EL (cell line): ENCODE measurements around the gene UBE2Z.
A peak's percentile ranks its signal among the peaks of the same experiment; 100 is the strongest.
"Not testable (repeated sequence)": the region's sequence is repeated elsewhere in the genome, so short reads cannot be mapped to it uniquely, and the experiment has no call there.

Source experiments
- DNase-seq: peaks from one replicate; pipeline ENCODE4 v3.0.0-alpha.2; 2016

UBE2Z gene

GRCh38 chr17:48908047-48908843 lies at the start of gene UBE2Z:
UBE2Z (plus strand) TSS chr17:48908407; CDS start chr17:48908504, 97 bp downstream.
- peak; percentile 95 for DNase-seq

DNA sequence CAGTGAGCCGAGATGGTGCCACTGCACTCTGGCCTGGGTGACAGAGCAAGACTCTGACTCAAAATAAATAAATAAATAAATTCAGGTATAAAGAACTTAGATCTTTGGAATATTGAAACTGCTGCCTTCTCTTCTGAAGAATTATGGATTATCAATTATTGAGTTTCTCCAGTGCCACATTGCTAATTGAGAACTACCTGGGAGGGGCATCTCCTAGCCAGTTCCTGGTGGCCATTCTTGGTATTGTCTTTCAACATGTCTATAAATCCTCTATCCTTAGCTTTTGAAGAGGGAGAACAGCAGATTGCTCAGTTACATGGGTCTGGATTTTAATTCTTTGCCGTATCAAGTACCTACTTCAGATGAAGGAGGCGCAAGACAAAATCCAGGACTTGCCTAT lies 48.2 kb upstream of the UBE2Z start:
- DNase-seq, result no peak

DNA sequence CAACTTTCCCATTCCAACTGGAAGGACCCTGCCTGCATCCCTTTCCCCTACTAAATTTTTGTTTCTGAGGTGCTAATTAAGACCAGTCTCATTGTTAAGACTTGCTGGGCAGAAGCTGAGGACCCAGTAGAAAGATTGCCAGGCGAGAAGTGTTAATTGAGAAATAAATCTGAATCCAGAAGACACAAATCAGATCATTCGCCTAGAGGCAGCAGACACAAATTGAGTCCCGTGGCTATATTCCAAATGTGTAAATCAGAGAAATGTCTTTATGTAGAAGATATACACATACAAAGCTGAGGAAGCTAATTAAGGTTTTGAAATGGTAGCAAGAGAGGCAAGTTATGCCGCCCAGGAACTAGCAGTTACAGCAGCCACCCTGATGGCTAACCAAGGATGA lies 47.8 kb upstream of the UBE2Z start:
- no peak for DNase-seq

GRCh38 chr17:48868916-48869500 lies 39.2 kb upstream of the UBE2Z start:
- DNase-seq, result no peak

DNA sequence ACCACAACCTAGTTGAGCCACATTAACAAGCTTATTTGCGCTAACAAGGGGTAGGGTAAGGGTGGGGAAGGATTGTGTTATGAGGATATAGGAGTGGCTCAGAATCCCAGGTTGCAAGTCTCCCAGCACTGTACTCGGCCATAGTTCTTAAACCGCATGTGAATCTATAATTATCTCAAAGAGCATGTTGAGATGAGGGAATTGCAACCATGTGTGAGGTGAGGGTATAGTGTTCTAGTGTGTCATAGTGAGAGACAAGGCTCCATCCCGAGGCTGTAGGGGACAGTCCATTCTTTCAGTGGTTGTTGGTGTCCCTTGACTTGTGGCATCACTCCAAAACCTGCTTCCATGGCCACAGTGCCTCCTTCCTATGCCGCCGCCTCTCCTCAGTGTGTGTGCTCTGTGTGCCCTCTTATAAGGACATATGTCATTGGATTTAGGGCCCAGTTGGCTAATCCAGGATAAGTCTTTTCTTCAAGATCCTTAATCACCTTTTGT lies 38.3 kb upstream of the UBE2Z start:
- no peak for DNase-seq

DNA sequence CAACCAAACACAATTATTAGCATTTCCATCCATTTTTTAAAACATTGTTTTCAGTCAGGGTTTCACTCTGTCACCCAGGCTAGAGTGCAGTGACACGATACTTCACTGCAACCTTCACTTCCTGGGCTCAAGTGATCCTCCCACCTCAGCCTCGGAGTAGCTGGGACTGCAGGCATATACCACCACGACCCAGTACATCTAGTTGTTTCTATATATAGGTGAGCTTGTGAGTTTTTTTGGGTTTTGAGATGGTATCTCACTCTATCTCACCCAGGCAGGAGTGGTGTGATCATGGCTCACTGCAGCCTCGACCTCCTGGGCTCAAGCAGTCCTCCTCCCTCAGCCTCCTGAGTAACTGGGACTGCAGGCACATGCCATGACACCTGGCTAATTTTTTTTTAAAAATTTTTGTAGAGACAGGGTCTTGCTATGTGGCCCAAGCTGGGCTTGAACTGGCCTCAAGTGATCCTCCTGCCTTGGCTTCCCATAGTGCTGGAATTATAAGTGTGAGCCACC lies 37.1 kb upstream of the UBE2Z start:
- no peak for DNase-seq

DNA sequence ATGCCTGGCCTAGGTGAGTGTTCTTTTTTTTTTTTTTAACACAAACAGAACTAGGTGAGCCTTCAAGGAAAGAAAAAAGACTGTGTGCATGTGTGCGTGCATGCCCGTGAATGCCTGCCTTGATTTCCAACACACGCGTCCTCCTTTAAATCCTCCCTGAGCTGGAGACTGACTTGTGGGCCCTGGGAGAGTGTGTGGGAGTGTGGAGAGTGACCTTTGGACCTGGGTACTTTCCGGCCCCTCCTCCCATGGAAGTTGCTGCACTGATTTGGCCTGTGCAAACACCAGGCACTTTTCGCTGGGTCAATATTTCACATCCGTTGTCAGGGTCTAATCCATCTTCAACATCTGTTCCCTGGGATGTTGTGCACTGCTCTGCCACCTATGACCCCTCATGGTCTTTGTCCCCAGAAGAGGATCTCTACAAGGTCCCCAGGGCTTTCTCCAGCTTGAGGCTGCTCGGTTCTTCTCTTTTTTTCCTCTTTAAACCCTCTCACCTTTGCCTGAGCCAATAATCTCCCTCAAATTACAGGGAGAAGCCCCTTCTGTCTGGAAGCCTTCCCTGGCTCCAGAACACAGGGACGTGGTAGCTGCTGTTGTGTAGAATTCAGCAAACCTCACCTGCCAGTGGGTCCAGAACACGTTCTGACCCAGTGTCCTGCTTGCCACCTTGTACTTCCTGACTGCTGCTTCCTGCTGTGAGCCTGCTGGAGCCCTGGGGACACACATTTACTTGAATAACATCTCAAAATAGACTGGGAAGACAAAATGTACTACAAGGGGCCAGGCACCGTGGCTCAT lies 36.5 kb upstream of the UBE2Z start:
- no peak for DNase-seq

GRCh38 chr17:48872409-48872808 lies 35.8 kb upstream of the UBE2Z start:
- DNase-seq, result not testable (repeated sequence)

DNA sequence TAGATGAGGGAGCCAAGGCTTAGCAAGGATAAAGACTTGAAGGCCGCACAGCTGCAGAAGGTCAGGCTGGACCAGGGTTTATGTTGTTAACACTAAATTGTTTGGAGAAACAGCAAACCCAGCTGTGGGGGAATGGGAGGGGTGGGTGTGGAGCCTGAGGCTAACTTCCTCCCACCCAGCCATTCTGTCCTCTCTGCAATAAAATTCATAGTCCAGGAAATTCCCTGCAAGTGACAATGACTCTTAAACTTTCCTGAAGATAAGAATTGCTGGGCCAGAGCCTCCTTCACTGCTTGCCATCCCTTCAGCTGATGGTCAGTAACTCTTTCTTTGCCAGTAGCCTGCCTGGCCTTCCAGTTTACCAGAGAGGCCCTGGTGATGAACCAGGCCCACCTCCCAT lies 35.0 kb upstream of the UBE2Z start:
- no peak for DNase-seq

DNA sequence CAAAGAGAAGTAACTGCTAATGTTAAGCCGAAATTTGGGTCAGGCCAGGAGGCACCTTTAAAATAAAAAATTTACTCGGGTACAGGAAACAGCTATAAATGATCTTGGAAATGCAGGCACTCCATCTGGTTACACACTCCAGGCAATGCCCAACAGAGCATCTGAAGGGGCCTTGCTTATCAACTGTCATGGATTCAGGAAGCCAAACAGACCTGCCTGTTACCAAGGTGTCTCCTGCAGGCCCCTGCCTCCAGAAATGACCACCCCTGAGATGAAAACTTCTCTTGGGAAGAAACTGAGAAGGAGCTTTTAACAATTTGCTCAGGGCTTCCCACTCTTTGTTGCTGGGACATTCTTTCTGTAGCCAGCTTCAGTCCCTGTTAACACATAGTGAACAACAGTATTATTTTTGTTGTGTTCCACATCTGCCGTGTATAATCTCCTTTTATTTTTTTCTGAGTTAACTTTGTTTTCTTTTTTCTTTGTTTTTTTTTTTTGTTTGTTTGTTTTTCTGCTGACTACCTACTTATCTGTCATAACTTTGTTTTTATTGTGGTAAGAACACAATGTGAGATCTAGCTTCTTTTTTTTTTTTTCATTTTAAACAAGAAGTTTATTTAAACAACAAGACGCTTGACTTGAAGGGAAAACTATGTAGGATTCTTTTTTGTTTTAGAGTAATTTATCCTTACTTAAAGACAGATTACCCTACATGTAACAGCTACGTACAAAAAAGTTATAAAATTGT lies 34.3 kb upstream of the UBE2Z start:
- no peak for DNase-seq

DNA sequence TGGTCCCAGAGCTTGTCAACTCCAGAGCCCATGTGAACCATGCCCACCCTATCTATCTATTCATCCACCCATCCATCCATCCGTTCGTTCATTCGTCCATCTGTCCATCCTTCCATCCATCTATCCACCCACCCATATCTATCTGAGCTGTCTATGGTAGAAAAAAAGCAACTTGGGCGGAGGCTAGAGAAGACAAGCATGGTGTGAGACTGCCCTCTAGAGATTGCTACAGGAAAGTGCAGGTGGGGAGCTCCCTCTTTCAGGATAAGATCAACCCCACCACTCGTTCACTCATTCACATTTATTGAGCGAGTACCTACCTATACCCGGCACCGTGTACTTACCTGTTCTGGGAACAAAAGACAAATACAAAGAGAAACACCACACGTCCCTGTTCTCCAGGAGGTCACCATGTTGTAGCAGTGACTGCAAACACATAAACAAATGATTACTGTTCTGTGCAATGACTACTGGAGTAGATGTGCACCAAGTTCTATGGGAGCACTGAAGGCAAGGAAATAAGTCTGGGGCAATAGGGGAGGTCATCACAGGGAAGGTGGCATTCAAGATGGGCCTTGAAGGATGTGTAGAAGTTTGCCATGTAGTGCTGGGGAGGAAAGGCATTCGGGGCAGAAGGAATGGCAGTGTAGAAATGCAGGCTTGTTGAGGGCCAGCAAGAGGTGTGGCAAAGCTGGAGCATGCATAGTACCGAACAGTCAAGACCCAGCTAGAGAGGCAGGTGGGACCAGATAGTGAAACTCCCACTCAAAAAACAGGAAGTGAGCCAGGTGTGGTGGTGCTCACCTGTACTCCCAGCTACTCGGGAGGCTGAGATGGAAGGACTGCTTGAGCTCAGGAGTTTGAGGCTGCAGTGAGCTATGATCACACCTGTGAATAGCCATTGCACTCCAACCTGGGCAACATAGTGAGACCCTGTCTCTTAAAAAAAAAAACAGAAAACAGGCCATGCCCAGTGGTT lies 29.0 kb upstream of the UBE2Z start:
- peak; percentile 68 for DNase-seq

- DNase-seq, result no peak
Measured at GRCh38 chr17:48882272-48882671, 25.9 kb upstream of the UBE2Z start.

DNA sequence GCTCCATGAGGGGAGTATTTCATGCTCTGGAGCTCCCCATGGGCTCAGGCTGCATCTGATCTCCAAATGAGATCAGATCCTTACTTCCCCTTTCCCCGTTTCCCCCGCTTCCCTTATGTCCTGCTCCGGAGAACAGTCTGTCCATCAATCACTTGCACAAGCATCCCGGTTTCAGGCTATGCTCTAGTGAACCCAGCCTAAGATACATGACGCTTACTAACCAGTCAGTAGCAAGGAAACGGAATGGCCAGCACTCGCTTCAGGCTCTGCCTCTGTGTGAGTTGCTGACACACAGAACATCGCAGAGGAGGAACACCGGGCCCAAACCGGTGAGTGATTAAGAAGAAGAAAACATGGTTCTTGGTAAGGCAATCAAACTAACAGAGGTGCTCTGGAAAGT lies 25.0 kb upstream of the UBE2Z start:
- DNase-seq, result no peak

DNA sequence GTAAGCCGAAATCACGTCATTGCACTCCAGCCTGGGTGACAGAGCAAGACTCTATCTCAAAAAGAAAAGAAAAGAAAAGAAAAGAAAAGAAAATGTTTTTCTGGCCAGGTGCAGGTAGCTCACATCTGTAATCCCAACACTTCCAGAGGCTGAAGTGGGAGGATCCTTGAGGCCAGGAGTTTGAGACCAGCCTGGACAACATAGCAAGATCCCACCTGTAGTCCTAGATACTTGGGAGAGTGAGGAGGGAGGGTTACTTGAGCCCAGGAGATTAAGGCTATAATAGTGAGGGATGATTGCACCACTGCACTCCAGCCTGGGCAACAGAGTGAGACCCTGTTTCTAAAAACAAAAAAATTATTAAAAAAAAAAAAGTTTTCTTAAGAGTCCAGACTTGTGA lies 18.1 kb upstream of the UBE2Z start:
- no peak for DNase-seq

DNA sequence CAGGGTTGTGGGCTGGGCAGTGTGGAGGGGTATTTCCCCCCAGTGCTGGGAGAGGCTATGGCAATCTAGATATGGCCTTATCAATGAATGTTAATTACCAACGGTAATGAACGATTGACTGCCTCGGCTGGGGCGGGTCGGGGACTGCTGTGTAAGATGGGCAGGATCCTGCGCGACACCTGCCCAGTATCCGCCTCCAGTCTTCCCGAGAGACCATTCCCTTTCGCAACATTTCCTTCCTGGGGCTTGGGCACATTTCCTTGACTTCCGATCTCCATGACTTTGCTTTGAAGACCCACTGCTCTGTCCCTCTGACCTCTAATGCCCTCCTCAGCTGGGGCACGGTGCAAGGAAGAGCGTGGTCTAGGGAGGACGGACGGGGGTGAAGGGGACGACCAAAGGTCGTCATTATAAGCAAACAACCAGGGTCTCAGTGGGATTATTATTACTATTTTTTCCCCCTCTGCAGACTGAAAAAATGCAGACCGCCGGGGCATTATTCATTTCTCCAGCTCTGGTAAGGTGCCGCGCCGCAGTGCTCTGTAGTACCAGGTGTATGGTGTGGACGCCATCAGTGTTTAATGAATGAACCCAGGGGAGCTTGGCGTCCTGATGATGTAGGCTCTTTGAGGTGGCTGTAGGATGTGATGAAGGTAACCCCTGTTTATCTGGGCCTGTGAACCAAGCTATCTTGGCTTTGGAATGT lies 15.1 kb upstream of the UBE2Z start:
- no peak for DNase-seq

- no peak for DNase-seq
Measured at GRCh38 chr17:48893646-48894508, 14.3 kb upstream of the UBE2Z start.

DNA sequence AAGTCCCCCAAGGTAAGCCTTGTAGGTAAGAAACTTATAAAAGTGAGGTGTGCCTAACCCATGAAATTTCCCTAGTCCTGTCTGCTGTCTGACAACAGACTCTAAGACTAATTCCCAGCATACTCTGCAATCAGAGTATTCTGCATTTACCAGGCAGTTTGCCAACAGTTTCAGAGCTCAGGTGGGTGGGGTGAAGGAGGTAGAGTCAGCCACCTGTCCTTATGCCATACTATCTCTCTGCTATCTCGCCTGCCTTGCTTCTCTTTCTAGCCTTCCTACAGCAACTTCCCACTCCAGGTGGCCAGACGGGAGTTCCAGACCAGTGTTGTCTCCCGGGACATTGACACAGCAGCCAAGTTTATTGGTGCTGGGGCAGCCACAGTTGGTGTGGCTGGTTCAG lies 13.3 kb upstream of the UBE2Z start:
- no peak for DNase-seq

DNA sequence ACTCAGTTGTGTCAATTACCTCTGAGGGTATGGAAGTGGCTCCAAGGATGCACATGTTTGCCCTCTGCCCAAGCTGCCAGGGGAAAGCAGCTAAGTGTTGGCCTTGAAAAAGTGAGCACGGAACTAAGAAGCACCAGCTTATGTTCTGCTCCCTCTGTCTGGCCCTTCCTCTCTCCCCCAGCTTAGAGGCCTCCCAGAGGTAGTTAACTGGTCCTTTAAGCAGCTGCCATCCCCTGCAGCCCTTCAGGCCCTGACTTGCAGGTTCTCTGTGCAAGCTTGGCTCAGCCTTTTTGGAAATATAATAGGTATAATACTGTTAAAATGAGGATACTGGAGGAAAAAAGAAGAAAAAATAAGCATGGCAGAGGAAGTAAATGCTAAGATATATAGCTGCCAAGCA lies 7.0 kb upstream of the UBE2Z start:
- DNase-seq, result no peak

- no peak for DNase-seq
Measured at GRCh38 chr17:48903401-48903800, 4.8 kb upstream of the UBE2Z start.

- DNase-seq, result no peak
Measured at GRCh38 chr17:48904428-48904827, 3.8 kb upstream of the UBE2Z start.
